Stomach (tissue), 9 donors: ENCODE measurements around the gene TAF1B. TPM values are rescaled to one million over a fixed set of nuclear protein-coding genes. Genes with fewer than 3 reads are reported as not detected.

Experiments used
- DNase-seq, 2 donors: peaks; one replicate each; pipeline versions ENCODE4 v3.0.0 to v3.0.0-alpha.2; 2013 to 2019
- H3K27ac ChIP-seq, 5 donors: fragments of 200-600 bp in 4 of 5; sonication (generic) in 4 of 5; one replicate each; pipeline ENCODE4 v1.5.1; 2013 to 2019; ENCODE audit warnings: mild to moderate bottlenecking in 1 of 5, moderate library complexity in 1 of 5
- H3K27me3 ChIP-seq, 3 donors: fragments of 200-600 bp; sonication (generic); one replicate each; pipeline ENCODE4 v1.5.1; 2017 to 2019; ENCODE audit warnings: mixed run types in 1 of 3
- H3K36me3 ChIP-seq, 4 donors: fragments of 200-600 bp; sonication (generic); 1 replicate in 3 of 4; 2 replicates in 1 of 4; pipeline ENCODE4 v1.5.1; 2016 to 2019
- H3K4me1 ChIP-seq, 4 donors: fragments of 200-600 bp; sonication (generic); one replicate each; pipeline ENCODE4 v1.5.1; 2016 to 2019
- H3K4me3 ChIP-seq, 4 donors: fragments of 200-600 bp; sonication (generic) in 3 of 4; one replicate each; pipeline ENCODE4 v1.5.1; 2016 to 2019; ENCODE audit warnings: mild to moderate bottlenecking in 1 of 4
- H3K9me3 ChIP-seq, 4 donors: fragments of 200-600 bp; sonication (generic); one replicate each; pipeline ENCODE4 v1.5.1; 2016 to 2019
- EP300 ChIP-seq: sonication (generic); formaldehyde crosslinking; IDR thresholded peaks from one replicate; pipeline ENCODE4 v1.6.1; 2017; ENCODE audit warnings: antibody characterized with exemption
- POLR2A ChIP-seq, 4 donors: fragments of 450-650 bp; IDR thresholded peaks; one replicate each; pipeline ENCODE4 v1.6.1; 2016; ENCODE audit warnings: antibody characterized with exemption in 4 of 4, control low read depth in 2 of 4, mild to moderate bottlenecking in 1 of 4, moderate library complexity in 1 of 4
- POLR2AphosphoS5 ChIP-seq, 3 donors: sonication (generic); formaldehyde crosslinking; IDR thresholded peaks; one replicate each; pipeline ENCODE4 v1.6.1; 2016; ENCODE audit warnings: antibody characterized with exemption in 3 of 3
- WGBS, 5 donors: extraction: QIAGEN DNeasy Blood & Tissue Kit in 3 of 5; methylation state at CpG; one replicate each; pipeline versions ENCODE4 v1.1.5 to v1.1.7; 2013 to 2018; 5-methylcytosine and 5-hydroxymethylcytosine counted together
- intact Hi-C: fragments of 100-400 bp; cut with DNase I; formaldehyde crosslinking; loops from one replicate; pipeline ENCODE4 v1.15.1; 2023; ENCODE audit warnings: low total_unique reads
- polyA plus RNA-seq, 3 donors: library from polyadenylated mRNA; stranded (reverse); fragments of 200-250 nt; gene quantifications; one replicate each; pipeline ENCODE4 v1.2.3, GENCODE V29; 2013
- total RNA-seq, 5 donors: library from RNA; depleted of rRNA; stranded (reverse); fragments of >200 nt; gene quantifications; one replicate each; pipeline versions ENCODE4 v1.1.0 to v1.2.3, GENCODE V29; 2014 to 2016
- TF ChIP-seq, protein P1 (sequence below), 7 experiments: fragments of 450-650 bp in 4 of 7; fragments of 200-600 bp in 3 of 7; sonication (generic) in 3 of 7; IDR thresholded peaks; one replicate each; pipeline ENCODE4 v1.5.1; 2016 to 2019; ENCODE audit warnings: antibody characterized with exemption in 7 of 7, control low read depth in 2 of 7, mild to moderate bottlenecking in 1 of 7
- donor health status: healthy with polysubstance abuse.
- donor health status: Bipolar disorder and iron deficiency.
- donor health status: healthy.

The TAF1B gene
- total and polyA plus RNA-seq, 8 donors, result 3.8 to 34.6 (median 6.4) TPM

DNA sequence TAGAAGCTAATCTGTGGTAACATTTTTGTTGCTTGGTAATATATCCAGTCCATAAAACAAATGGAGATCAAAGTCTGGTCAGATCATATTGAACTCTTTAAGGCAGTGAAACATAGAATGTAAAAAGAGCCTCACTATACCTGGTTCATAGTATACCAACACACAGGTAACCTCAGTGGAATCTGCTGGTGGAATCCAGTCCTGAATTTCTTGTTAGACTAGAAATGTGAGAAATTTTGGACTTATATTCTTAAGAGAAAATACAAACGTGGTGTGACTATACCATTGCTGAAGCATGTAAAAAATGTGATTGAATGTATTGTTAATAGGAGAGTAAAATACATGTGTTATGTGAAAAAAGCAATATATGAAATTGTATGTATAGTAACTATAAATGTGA is 62.1 kb downstream of the TAF1B start:
- intact Hi-C loops, result no loop called here
- TF ChIP-seq POLR2A (IDR thresholded peaks at IDR 0.05) (no peak), EP300 (no peak), POLR2AphosphoS5 (IDR thresholded peaks at IDR 0.05) (no peak)
- TF ChIP-seq, protein P1, sequence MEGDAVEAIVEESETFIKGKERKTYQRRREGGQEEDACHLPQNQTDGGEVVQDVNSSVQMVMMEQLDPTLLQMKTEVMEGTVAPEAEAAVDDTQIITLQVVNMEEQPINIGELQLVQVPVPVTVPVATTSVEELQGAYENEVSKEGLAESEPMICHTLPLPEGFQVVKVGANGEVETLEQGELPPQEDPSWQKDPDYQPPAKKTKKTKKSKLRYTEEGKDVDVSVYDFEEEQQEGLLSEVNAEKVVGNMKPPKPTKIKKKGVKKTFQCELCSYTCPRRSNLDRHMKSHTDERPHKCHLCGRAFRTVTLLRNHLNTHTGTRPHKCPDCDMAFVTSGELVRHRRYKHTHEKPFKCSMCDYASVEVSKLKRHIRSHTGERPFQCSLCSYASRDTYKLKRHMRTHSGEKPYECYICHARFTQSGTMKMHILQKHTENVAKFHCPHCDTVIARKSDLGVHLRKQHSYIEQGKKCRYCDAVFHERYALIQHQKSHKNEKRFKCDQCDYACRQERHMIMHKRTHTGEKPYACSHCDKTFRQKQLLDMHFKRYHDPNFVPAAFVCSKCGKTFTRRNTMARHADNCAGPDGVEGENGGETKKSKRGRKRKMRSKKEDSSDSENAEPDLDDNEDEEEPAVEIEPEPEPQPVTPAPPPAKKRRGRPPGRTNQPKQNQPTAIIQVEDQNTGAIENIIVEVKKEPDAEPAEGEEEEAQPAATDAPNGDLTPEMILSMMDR (IDR thresholded peaks at IDR 0.05), result no peak
- no peaks in the 10 kb centered on the region for H3K27me3 ChIP-seq
- 43 to 80% (median 45%) methylated on average over 1 of the region's 1 CpG for WGBS, 5 donors
- H3K4me1 ChIP-seq, result no peaks in the 10 kb centered on the region
- H3K4me3 ChIP-seq, result no peak overlapping the region
- no peak overlapping the region for H3K27ac ChIP-seq
- H3K9me3 ChIP-seq, result no peaks in the 10 kb centered on the region
- no peak for DNase-seq
- peaks cover 0 to 16% (median 9%) of the 10 kb centered on the region in 4 donors for H3K36me3 ChIP-seq

- no peaks in the 10 kb centered on the region for H3K9me3 ChIP-seq
Measured at GRCh38 chr2:9907402-9907801, 64.1 kb downstream of the TAF1B start.

DNA sequence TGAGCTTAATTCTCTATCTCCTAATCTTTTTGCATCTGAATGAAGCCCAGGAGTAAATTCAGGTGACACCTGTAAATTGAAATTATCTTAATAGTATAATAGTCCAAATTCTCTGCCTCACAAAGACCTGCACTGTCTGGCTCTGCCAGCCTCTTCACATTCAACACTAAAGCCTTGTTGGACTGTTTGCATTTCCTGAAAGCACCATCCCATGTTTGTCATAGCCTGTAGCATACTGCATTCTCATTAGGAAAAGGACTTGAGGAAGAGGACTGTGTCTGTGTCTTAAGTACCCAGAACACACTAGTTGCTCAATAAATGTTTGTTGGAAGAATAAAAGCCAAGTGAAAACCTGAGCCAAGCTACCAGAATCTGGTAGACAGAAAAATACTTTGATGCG is 65.4 kb downstream of the TAF1B start:
- no peak overlapping the region for H3K4me3 ChIP-seq
- H3K9me3 ChIP-seq, result no peaks in the 10 kb centered on the region
- no peaks in the 10 kb centered on the region for H3K27me3 ChIP-seq
- WGBS, 5 donors, result 95 to 100% (median 100%) methylated on average over 1 of the region's 1 CpG
- TF ChIP-seq POLR2A (IDR thresholded peaks at IDR 0.05), result no peak
- TF ChIP-seq, protein P1 (IDR thresholded peaks at IDR 0.05), result no peak
- intact Hi-C loops, result no loop called here
- peaks cover 0 to 45% (median 30%) of the 10 kb centered on the region in 4 donors for H3K36me3 ChIP-seq
- no peaks in the 10 kb centered on the region for H3K4me1 ChIP-seq
- H3K27ac ChIP-seq, result no peak overlapping the region
- no peak for DNase-seq

More at GRCh38 chr2:9907402-9907801, 64.1 kb downstream of the TAF1B start:
- H3K27me3 ChIP-seq, result no peaks in the 10 kb centered on the region
- TF ChIP-seq POLR2A (IDR thresholded peaks at IDR 0.05), result no peak
- TF ChIP-seq EP300, result no peak
- TF ChIP-seq, protein P1 (IDR thresholded peaks at IDR 0.05), result no peak
- TF ChIP-seq POLR2AphosphoS5 (IDR thresholded peaks at IDR 0.05), result no peak
- no peak for DNase-seq
- H3K4me3 ChIP-seq, result no peak overlapping the region
- 92 to 97% (median 94%) methylated on average over 7 of the region's 7 CpGs for WGBS, 5 donors
- intact Hi-C loops, result no loop called here
- H3K36me3 ChIP-seq, result peaks cover 0 to 32% (median 17%) of the 10 kb centered on the region in 4 donors
- H3K4me1 ChIP-seq, result no peaks in the 10 kb centered on the region
- no peak overlapping the region for H3K27ac ChIP-seq

DNA sequence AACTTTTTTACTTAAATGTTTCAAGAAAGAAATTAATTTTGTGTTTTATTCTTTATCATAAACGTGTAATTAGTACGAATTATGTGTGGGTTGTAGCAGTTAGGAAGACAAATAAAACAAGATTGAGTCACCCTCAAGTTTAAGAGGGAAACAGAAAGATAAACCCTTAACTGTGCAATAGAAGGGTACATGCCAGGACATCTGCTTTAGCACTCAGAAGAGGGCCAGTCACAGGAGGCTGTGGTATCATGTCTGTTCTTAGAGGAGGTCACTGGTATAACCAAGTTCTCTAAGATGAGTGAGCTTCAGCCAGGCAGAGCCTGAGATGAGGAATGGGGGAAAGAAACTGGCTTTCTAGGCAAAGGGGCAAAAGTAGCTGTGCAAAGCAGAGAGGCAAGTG is 65.8 kb downstream of the TAF1B start:
- Histone ChIP-seq H3K4me3 (no peak overlapping the region), H3K36me3 (peaks cover 0 to 50% (median 34%) of the 10 kb centered on the region in 4 donors), H3K9me3 (no peaks in the 10 kb centered on the region), H3K4me1 (no peaks in the 10 kb centered on the region), H3K27me3 (no peaks in the 10 kb centered on the region), H3K27ac (no peak overlapping the region)
- TF ChIP-seq POLR2AphosphoS5 (IDR thresholded peaks at IDR 0.05) (no peak), POLR2A (IDR thresholded peaks at IDR 0.05) (no peak), EP300 (no peak)
- TF ChIP-seq, protein P1 (IDR thresholded peaks at IDR 0.05), result no peak
- no peak for DNase-seq
- intact Hi-C loops, result no loop called here
- WGBS, 5 donors, result 69 to 79% (median 77%) methylated on average over 2 of the region's 2 CpGs
